H1 (cell line): Measurements from ENCODE around the gene TIMP3. TPM values are rescaled to one million over a fixed set of nuclear protein-coding genes. Genes with fewer than 3 reads are reported as not detected.

Experiments
- BRCA1 ChIP-seq: IDR thresholded peaks from 2 replicates; pipeline ENCODE4 v1.6.1; 2012; ENCODE audit warnings: low read depth, low read length, improper control_type of control experiment
- CEBPB ChIP-seq: IDR thresholded peaks from 2 replicates; pipeline ENCODE4 v1.6.1; 2012; ENCODE audit warnings: low read depth, low read length
- EZH2 ChIP-seq: fragments of 200-600 bp; sonication (generic); IDR thresholded peaks from 2 replicates; pipeline ENCODE4 v1.7.1; 2012; ENCODE audit warnings: low read depth, mild to moderate bottlenecking, moderate library complexity, low read length, inconsistent platforms; ENCODE audit not compliant: severe bottlenecking
- FOSL1 ChIP-seq: IDR thresholded peaks from 2 replicates; pipeline ENCODE4 v1.6.1; 2011; ENCODE audit warnings: mild to moderate bottlenecking, low read depth, low read length, moderate library complexity; ENCODE audit not compliant: insufficient read depth
- GTF2F1 ChIP-seq: IDR thresholded peaks from 2 replicates; pipeline ENCODE4 v1.6.1; 2012; ENCODE audit warnings: low read depth, low read length, improper control_type of control experiment, borderline replicate concordance
- JUND ChIP-seq: IDR thresholded peaks from 2 replicates; pipeline ENCODE4 v1.6.1; 2011; ENCODE audit warnings: mild to moderate bottlenecking, improper control_type of control experiment, low read length
- SP2 ChIP-seq: IDR thresholded peaks from 2 replicates; pipeline ENCODE4 v1.6.1; 2012; ENCODE audit warnings: mild to moderate bottlenecking, low read length, inconsistent platforms
- SUZ12 ChIP-seq: fragments of 200-600 bp; sonication (generic); IDR thresholded peaks from 2 replicates; pipeline ENCODE4 v1.6.1; 2012; ENCODE audit warnings: mild to moderate bottlenecking, inconsistent platforms, low read length, moderate library complexity, mixed read lengths
- YY1 ChIP-seq: IDR thresholded peaks from 2 replicates; pipeline ENCODE4 v1.6.1; 2011; ENCODE audit warnings: low read depth, mild to moderate bottlenecking, low read length
- polyA plus RNA-seq, 7 experiments: library from polyadenylated mRNA; depleted of rRNA in 3 of 7; stranded (reverse) in 5 of 7; unstranded in 2 of 7; fragments of >200 nt in 5 of 7; fragments of 200-250 nt in 2 of 7; gene quantifications; 1 replicate in 5 of 7; 2 replicates in 1 of 7; 4 replicates in 1 of 7; pipeline versions ENCODE4 v1.2.1 to v1.2.3, GENCODE V29; 2011 to 2013; ENCODE audit warnings: missing spikeins in 2 of 7, mixed read lengths in 2 of 7
- total RNA-seq: library from RNA; stranded (reverse); fragmentation: NEBNext Ultra II Directional; extraction: Animal tissue kit (Norgen Biotek cat#: 25700); gene quantifications from 2 replicates; pipeline ENCODE4 v1.2.1, GENCODE V29; 2021
- TF ChIP-seq, protein P1 (sequence below): IDR thresholded peaks from 2 replicates; pipeline ENCODE4 v1.6.1; 2012; ENCODE audit warnings: low read length, inconsistent platforms

TIMP3 gene
- total and polyA plus RNA-seq, 2 of the 8 experiments (the other 6 are each of a cell fraction or from before 2014, with no cell fraction given), result 1.3 to 4.7 TPM

DNA sequence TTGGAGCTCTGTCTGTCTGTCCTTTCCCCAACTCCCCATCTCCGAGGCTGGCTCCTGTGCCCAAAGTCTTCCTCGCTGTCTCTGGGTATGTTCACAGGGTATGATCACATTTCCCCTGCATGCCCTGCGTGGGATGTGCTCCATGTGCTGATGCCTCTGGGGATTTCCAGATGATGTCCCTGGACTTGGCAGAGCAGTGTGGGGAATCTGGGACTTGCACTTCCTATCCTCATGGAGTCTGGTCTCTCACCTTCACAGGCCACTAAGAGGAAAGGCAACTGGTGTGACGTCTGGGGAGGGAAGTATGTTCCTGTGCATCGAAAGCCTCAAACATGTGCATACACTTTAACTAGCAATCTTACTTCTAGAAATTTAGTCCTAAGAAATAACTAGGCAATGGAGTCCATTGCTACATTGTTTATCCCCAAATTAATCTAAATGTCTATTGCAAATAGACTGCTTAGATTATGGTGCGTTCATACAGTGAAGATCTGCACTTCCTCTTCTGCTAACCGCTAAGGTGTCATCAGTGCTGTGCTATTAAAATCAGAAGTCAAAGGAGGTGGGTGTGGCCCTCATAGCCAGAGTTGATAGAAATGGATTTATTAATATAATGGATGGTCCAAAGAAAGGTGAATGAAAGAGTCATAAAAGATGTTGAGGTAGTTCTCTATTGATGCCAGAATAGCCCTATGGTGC, 20.8 kb downstream of the TIMP3 start (continued):
- TF ChIP-seq CEBPB (no peak), SP2 (no peak), GTF2F1 (no peak), SUZ12 (no peak), YY1 (no peak), BRCA1 (no peak), FOSL1 (no peak), JUND (no peak), EZH2 (no peak)
- TF ChIP-seq, protein P1, sequence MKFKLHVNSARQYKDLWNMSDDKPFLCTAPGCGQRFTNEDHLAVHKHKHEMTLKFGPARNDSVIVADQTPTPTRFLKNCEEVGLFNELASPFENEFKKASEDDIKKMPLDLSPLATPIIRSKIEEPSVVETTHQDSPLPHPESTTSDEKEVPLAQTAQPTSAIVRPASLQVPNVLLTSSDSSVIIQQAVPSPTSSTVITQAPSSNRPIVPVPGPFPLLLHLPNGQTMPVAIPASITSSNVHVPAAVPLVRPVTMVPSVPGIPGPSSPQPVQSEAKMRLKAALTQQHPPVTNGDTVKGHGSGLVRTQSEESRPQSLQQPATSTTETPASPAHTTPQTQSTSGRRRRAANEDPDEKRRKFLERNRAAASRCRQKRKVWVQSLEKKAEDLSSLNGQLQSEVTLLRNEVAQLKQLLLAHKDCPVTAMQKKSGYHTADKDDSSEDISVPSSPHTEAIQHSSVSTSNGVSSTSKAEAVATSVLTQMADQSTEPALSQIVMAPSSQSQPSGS, result no peak
